Mesendoderm (in vitro differentiated cells): Measurements from ENCODE around the gene BAD.
"Not testable (repeated sequence)": the region's sequence is repeated elsewhere in the genome, so short reads cannot be mapped to it uniquely, and the experiment has no call there.

Experiments used
- DNase-seq: peaks from one replicate; pipeline ENCODE4 v3.0.0; 2013
- H2AK5ac ChIP-seq: 2 replicates; pipeline ENCODE4 v1.6.1; 2013; ENCODE audit warnings: low read length, inconsistent platforms
- H2BK120ac ChIP-seq: 2 replicates; pipeline ENCODE4 v1.6.1; 2013; ENCODE audit warnings: low read depth, mild to moderate bottlenecking, low read length, moderate library complexity, mixed read lengths
- H2BK15ac ChIP-seq: replicated peaks from 2 replicates; pipeline ENCODE4 v1.6.1; 2013; ENCODE audit warnings: low read depth, mild to moderate bottlenecking, moderate library complexity
- H2BK5ac ChIP-seq: 2 replicates; pipeline ENCODE4 v1.6.1; 2013; ENCODE audit warnings: low read length, inconsistent platforms
- H3K18ac ChIP-seq: 2 replicates; pipeline ENCODE4 v1.6.1; 2013; ENCODE audit warnings: mild to moderate bottlenecking, low read length, mixed read lengths
- H3K23ac ChIP-seq: one replicate; pipeline ENCODE4 v1.6.1; 2013; ENCODE audit warnings: low read length
- H3K27ac ChIP-seq: 2 replicates; pipeline ENCODE4 v1.5.1; 2013; ENCODE audit warnings: low read depth, mild to moderate bottlenecking, inconsistent platforms, low read length, moderate library complexity
- H3K27me3 ChIP-seq: 2 replicates; pipeline ENCODE4 v1.6.1; 2013; ENCODE audit warnings: low read length, control low read depth, mild to moderate bottlenecking, inconsistent platforms; ENCODE audit not compliant: insufficient read depth, poor library complexity
- H3K36me3 ChIP-seq: 2 replicates; pipeline ENCODE4 v1.6.1; 2013; ENCODE audit warnings: low read length, inconsistent platforms; ENCODE audit not compliant: control insufficient read depth, insufficient read depth
- H3K4ac ChIP-seq: one replicate; pipeline ENCODE4 v1.6.1; 2013; ENCODE audit warnings: low read depth, mild to moderate bottlenecking, low read length, moderate library complexity
- H3K4me1 ChIP-seq: 2 replicates; pipeline ENCODE4 v1.6.1; 2013; ENCODE audit warnings: low read depth, low read length, inconsistent platforms; ENCODE audit not compliant: control insufficient read depth
- H3K4me2 ChIP-seq: 2 replicates; pipeline ENCODE4 v1.6.1; 2013; ENCODE audit warnings: low read length
- H3K4me3 ChIP-seq: 2 replicates; pipeline ENCODE4 v1.5.1; 2013; ENCODE audit warnings: mild to moderate bottlenecking, low read length
- H3K56ac ChIP-seq: one replicate; pipeline ENCODE4 v1.6.1; 2013; ENCODE audit warnings: low read length
- H3K79me1 ChIP-seq: 2 replicates; pipeline ENCODE4 v1.6.1; 2013; ENCODE audit warnings: low read length, inconsistent platforms
- H3K79me2 ChIP-seq: 2 replicates; pipeline ENCODE4 v1.6.1; 2013; ENCODE audit warnings: mild to moderate bottlenecking, low read length; ENCODE audit not compliant: control insufficient read depth, insufficient read depth
- H3K9ac ChIP-seq: 2 replicates; pipeline ENCODE4 v1.6.1; 2013; ENCODE audit warnings: low read length, inconsistent platforms
- H4K5ac ChIP-seq: one replicate; pipeline ENCODE4 v1.6.1; 2013; ENCODE audit warnings: low read length
- H4K8ac ChIP-seq: one replicate; pipeline ENCODE4 v1.6.1; 2013; ENCODE audit warnings: low read depth, mild to moderate bottlenecking, control low read depth, low read length, moderate library complexity
- WGBS: extraction: QIAGEN DNeasy Blood & Tissue Kit; methylation state at CpG from one replicate; pipeline ENCODE4 v1.1.7; 2013; ENCODE audit warnings: low lambda C conversion rate, missing lambda C conversion rate; ENCODE audit not compliant: insufficient coverage; ENCODE audit errors: extremely low coverage; 5-methylcytosine and 5-hydroxymethylcytosine counted together

BAD gene

GRCh38 chr11:64246871-64247728 lies 37.4 kb downstream of the BAD start, which contains the start of gene PPP1R14B:
Gene PPP1R14B (minus strand): TSS chr11:64246943. CDS start chr11:64246673, 270 bp downstream.
- H2BK5ac ChIP-seq, result peak within 1 kb of the TSS; percentile 73
- H3K27me3 ChIP-seq, result no peaks in the 10 kb centered on the region
- no peak within 1 kb of the TSS for H2BK15ac ChIP-seq
- H4K5ac ChIP-seq, result no peak within 1 kb of the TSS
- peak within 1 kb of the TSS; percentile 15 for H3K18ac ChIP-seq
- peaks cover 11% of the 10 kb centered on the region for H3K79me1 ChIP-seq
- WGBS, result no CpG with 5 or more reads among the region's 74 CpGs
- no peak within 1 kb of the TSS for H4K8ac ChIP-seq
- H2AK5ac ChIP-seq, result peak within 1 kb of the TSS; percentile 86
- H3K9ac ChIP-seq, result peak within 1 kb of the TSS; percentile 95
- peak within 1 kb of the TSS; percentile 50 for H3K4ac ChIP-seq
- H3K27ac ChIP-seq, result peak within 1 kb of the TSS; percentile 59
- peak within 1 kb of the TSS; percentile 75 for H3K23ac ChIP-seq
- H3K56ac ChIP-seq, result peak within 1 kb of the TSS; percentile 98
- peaks cover 28% of the 10 kb centered on the region for H3K79me2 ChIP-seq
- H2BK120ac ChIP-seq, result peak within 1 kb of the TSS; percentile 0
- peak within 1 kb of the TSS; percentile 93 for H3K4me2 ChIP-seq
- H3K36me3 ChIP-seq, result peaks cover 1% of the 10 kb centered on the region
- peak within 1 kb of the TSS; percentile 94 for H3K4me3 ChIP-seq
- H3K4me1 ChIP-seq, result peaks cover 12% of the 10 kb centered on the region
- peak; percentile 96 for DNase-seq

- H3K9ac ChIP-seq, result peak overlapping the region; percentile 95
- H2BK15ac ChIP-seq, H4K8ac ChIP-seq, H3K27me3 ChIP-seq, H2BK120ac ChIP-seq, H3K79me1 ChIP-seq, H4K5ac ChIP-seq, H2AK5ac ChIP-seq, H2BK5ac ChIP-seq, H3K36me3 ChIP-seq, H3K4me2 ChIP-seq, DNase-seq, H3K23ac ChIP-seq: not testable (repeated sequence)
- WGBS, result no CpG with 5 or more reads among the region's 43 CpGs
- peaks cover 23% of the 10 kb centered on the region for H3K79me2 ChIP-seq
- peak overlapping the region; percentile 44 for H3K4ac ChIP-seq
- H3K4me1 ChIP-seq, result peaks cover 12% of the 10 kb centered on the region
- H3K4me3 ChIP-seq, result peak overlapping the region; percentile 94
- H3K18ac ChIP-seq, result peak overlapping the region; percentile 15
- H3K56ac ChIP-seq, result peak overlapping the region; percentile 98
- peak overlapping the region; percentile 22 for H3K27ac ChIP-seq
Observed at GRCh38 chr11:64246621-64246870, 37.9 kb downstream of the BAD start.

GRCh38 chr11:64245797-64246620 lies 38.5 kb downstream of the BAD start:
- Histone ChIP-seq H2BK5ac (peak overlapping the region; percentile 64), H3K27me3 (no peaks in the 10 kb centered on the region), H3K4me2 (peak overlapping the region; percentile 35), H3K23ac (peak overlapping the region; percentile 75), H3K79me1 (peaks cover 7% of the 10 kb centered on the region), H4K8ac (no peak overlapping the region), H3K56ac (peak overlapping the region; percentile 98), H2AK5ac (peak overlapping the region; percentile 86), H3K4ac (peak overlapping the region; percentile 44), H4K5ac (no peak overlapping the region), H3K4me1 (peaks cover 12% of the 10 kb centered on the region), H2BK120ac (peak overlapping the region; percentile 0), H3K4me3 (peak overlapping the region; percentile 94), H2BK15ac (no peak overlapping the region), H3K27ac (peak overlapping the region; percentile 46), H3K18ac (peak overlapping the region; percentile 15), H3K79me2 (peaks cover 23% of the 10 kb centered on the region), H3K9ac (peak overlapping the region; percentile 95), H3K36me3 (peaks cover 1% of the 10 kb centered on the region)
- no CpG with 5 or more reads among the region's 46 CpGs for WGBS
- peak; percentile 91 for DNase-seq

GRCh38 chr11:64245401-64245796 lies 39.1 kb downstream of the BAD start:
- Histone ChIP-seq H2BK5ac (no peak overlapping the region), H3K4me2 (peak overlapping the region; percentile 35), H3K79me2 (peaks cover 23% of the 10 kb centered on the region), H3K4ac (no peak overlapping the region), H3K27me3 (no peaks in the 10 kb centered on the region), H2BK15ac (no peak overlapping the region), H3K18ac (no peak overlapping the region), H3K23ac (peak overlapping the region; percentile 75), H2AK5ac (no peak overlapping the region), H3K27ac (no peak overlapping the region), H3K4me3 (peak overlapping the region; percentile 94), H3K4me1 (peaks cover 14% of the 10 kb centered on the region), H4K8ac (no peak overlapping the region), H2BK120ac (no peak overlapping the region), H3K56ac (peak overlapping the region; percentile 98), H3K79me1 (peaks cover 7% of the 10 kb centered on the region), H3K36me3 (peaks cover 1% of the 10 kb centered on the region), H3K9ac (peak overlapping the region; percentile 95), H4K5ac (no peak overlapping the region)
- no peak for DNase-seq
- no CpG with 5 or more reads among the region's 6 CpGs for WGBS

GRCh38 chr11:64244966-64245365 lies 39.5 kb downstream of the BAD start:
- no CpG with 5 or more reads among the region's 6 CpGs for WGBS
- H2BK15ac ChIP-seq, result no peak overlapping the region
- DNase-seq, result no peak

More at GRCh38 chr11:64244966-64245365, 39.5 kb downstream of the BAD start:
- Histone ChIP-seq H2BK120ac (no peak overlapping the region), H2BK5ac (no peak overlapping the region), H3K79me1 (peaks cover 7% of the 10 kb centered on the region), H3K4me2 (peak overlapping the region; percentile 35), H3K27me3 (no peaks in the 10 kb centered on the region), H3K4me1 (peaks cover 18% of the 10 kb centered on the region), H3K18ac (no peak overlapping the region), H3K23ac (no peak overlapping the region), H3K56ac (peak overlapping the region; percentile 98), H4K8ac (no peak overlapping the region), H3K79me2 (peaks cover 23% of the 10 kb centered on the region), H3K36me3 (peaks cover 1% of the 10 kb centered on the region), H4K5ac (no peak overlapping the region), H3K4me3 (no peak overlapping the region), H2AK5ac (no peak overlapping the region), H3K9ac (peak overlapping the region; percentile 95), H3K27ac (no peak overlapping the region), H3K4ac (no peak overlapping the region)
